ENCODE data around the gene BCOR. TPM values are rescaled to one million over a fixed set of nuclear protein-coding genes. Genes with fewer than 3 reads are reported as not detected.

BCOR gene
- total and polyA plus RNA-seq, 2 of the 13 experiments (the other 11 are each of a cell fraction or from before 2014, with no cell fraction given): 14.3 to 15.2 TPM

DNA sequence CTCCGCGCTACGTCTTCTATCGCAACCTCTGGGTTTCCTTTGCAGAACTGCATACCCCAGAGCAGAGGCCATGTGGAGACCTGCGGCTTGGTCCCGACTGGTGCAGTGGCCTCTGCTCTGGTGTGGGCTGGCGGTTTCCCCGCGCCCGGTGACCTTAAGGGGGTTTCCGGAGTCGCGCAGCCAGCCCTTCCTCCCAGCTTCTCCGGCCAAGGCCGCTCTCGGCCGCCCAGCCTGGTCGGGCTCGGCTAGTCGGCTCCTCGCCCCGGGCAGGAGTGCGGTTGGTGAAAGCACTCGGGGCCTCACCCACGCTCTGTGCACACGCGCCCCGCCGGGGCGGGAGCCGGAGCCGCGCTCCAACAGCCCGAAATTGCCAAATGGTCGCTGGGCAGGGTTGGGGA, 84.9 kb downstream of the BCOR start (continued):
- TF ChIP-seq, protein P1, sequence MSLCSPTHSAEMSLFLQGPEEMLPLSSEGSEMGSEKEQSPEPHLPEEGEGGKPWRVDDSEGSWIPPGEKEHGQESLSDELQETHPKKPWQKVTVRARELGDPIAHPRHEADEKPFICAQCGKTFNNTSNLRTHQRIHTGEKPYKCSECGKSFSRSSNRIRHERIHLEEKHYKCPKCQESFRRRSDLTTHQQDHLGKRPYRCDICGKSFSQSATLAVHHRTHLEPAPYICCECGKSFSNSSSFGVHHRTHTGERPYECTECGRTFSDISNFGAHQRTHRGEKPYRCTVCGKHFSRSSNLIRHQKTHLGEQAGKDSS (CRISPR knock-in tag; IDR thresholded peaks at IDR 0.05; ENCODE audit: borderline replicate concordance, low read depth): no peak
- TF ChIP-seq, protein P2, sequence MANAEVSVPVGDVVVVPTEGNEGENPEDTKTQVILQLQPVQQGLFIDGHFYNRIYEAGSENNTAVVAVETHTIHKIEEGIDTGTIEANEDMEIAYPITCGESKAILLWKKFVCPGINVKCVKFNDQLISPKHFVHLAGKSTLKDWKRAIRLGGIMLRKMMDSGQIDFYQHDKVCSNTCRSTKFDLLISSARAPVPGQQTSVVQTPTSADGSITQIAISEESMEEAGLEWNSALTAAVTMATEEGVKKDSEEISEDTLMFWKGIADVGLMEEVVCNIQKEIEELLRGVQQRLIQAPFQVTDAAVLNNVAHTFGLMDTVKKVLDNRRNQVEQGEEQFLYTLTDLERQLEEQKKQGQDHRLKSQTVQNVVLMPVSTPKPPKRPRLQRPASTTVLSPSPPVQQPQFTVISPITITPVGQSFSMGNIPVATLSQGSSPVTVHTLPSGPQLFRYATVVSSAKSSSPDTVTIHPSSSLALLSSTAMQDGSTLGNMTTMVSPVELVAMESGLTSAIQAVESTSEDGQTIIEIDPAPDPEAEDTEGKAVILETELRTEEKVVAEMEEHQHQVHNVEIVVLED (CRISPR knock-in tag; IDR thresholded peaks at IDR 0.05; ENCODE audit: borderline replicate concordance): no peak
- TF ChIP-seq GABPB1 (CRISPR knock-in tag; IDR thresholded peaks at IDR 0.05) (no peak), ZNF768 (CRISPR knock-in tag; IDR thresholded peaks at IDR 0.05) (no peak), POGZ (CRISPR knock-in tag; IDR thresholded peaks at IDR 0.05) (no peak)
- TF ChIP-seq, protein P3, sequence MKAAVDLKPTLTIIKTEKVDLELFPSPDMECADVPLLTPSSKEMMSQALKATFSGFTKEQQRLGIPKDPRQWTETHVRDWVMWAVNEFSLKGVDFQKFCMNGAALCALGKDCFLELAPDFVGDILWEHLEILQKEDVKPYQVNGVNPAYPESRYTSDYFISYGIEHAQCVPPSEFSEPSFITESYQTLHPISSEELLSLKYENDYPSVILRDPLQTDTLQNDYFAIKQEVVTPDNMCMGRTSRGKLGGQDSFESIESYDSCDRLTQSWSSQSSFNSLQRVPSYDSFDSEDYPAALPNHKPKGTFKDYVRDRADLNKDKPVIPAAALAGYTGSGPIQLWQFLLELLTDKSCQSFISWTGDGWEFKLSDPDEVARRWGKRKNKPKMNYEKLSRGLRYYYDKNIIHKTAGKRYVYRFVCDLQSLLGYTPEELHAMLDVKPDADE (CRISPR knock-in tag; IDR thresholded peaks at IDR 0.05): no peak
- TF ChIP-seq, protein P4, sequence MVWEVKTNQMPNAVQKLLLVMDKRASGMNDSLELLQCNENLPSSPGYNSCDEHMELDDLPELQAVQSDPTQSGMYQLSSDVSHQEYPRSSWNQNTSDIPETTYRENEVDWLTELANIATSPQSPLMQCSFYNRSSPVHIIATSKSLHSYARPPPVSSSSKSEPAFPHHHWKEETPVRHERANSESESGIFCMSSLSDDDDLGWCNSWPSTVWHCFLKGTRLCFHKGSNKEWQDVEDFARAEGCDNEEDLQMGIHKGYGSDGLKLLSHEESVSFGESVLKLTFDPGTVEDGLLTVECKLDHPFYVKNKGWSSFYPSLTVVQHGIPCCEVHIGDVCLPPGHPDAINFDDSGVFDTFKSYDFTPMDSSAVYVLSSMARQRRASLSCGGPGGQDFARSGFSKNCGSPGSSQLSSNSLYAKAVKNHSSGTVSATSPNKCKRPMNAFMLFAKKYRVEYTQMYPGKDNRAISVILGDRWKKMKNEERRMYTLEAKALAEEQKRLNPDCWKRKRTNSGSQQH (CRISPR knock-in tag; IDR thresholded peaks at IDR 0.05; ENCODE audit: low read depth): no peak
